Kidney glomerular epithelial cell (primary cell): ENCODE measurements around the gene ENOX2.
"Not testable (repeated sequence)": the region's sequence is repeated elsewhere in the genome, so short reads cannot be mapped to it uniquely, and the experiment has no call there.

Source experiments
- DNase-seq: peaks from one replicate; lab custom pipeline; 2025; lab: John Stamatoyannopoulos, UW

ENOX2 gene

GRCh38 chrX:130826249-130826648 lies 76.8 kb downstream of the ENOX2 start:
- DNase-seq: no peak

GRCh38 chrX:130825525-130825924 lies 77.5 kb downstream of the ENOX2 start:
- DNase-seq: no peak

GRCh38 chrX:130819367-130819766 lies 83.6 kb downstream of the ENOX2 start:
- DNase-seq: not testable (repeated sequence)

GRCh38 chrX:130813932-130814331 lies 89.1 kb downstream of the ENOX2 start:
- not testable (repeated sequence) for DNase-seq

- no peak for DNase-seq
These were observed 92.4 kb downstream of the ENOX2 start for GRCh38 chrX:130810561-130810960.

GRCh38 chrX:130805903-130806302 lies 97.1 kb downstream of the ENOX2 start:
- no peak for DNase-seq

- DNase-seq: no peak
These were observed 99.5 kb downstream of the ENOX2 start for GRCh38 chrX:130803537-130803936.

GRCh38 chrX:130801901-130802300 lies 101.1 kb downstream of the ENOX2 start:
- no peak for DNase-seq

- no peak for DNase-seq
These were observed 103.6 kb downstream of the ENOX2 start for GRCh38 chrX:130799393-130799792.

- DNase-seq: no peak
These were observed 109.0 kb downstream of the ENOX2 start for GRCh38 chrX:130793975-130794374.

GRCh38 chrX:130791870-130792269 lies 111.1 kb downstream of the ENOX2 start:
- not testable (repeated sequence) for DNase-seq

GRCh38 chrX:130789793-130790192 lies 113.2 kb downstream of the ENOX2 start:
- no peak for DNase-seq

GRCh38 chrX:130788786-130789581 lies 114.0 kb downstream of the ENOX2 start:
- no peak for DNase-seq

GRCh38 chrX:130786030-130786429 lies 117.0 kb downstream of the ENOX2 start:
- DNase-seq: no peak

GRCh38 chrX:130778773-130779172 lies 124.2 kb downstream of the ENOX2 start:
- no peak for DNase-seq

GRCh38 chrX:130775849-130776248 lies 127.2 kb downstream of the ENOX2 start:
- no peak for DNase-seq

GRCh38 chrX:130772776-130773143 lies 130.2 kb downstream of the ENOX2 start:
- DNase-seq: no peak

GRCh38 chrX:130772105-130772775 lies 130.8 kb downstream of the ENOX2 start:
- DNase-seq: no peak

- no peak for DNase-seq
These were observed 131.4 kb downstream of the ENOX2 start for GRCh38 chrX:130771648-130772047.

- no peak for DNase-seq
These were observed 131.8 kb downstream of the ENOX2 start for GRCh38 chrX:130771230-130771629.

- peak; percentile 21 for DNase-seq
These were observed 132.4 kb downstream of the ENOX2 start for GRCh38 chrX:130770615-130771014.

- no peak for DNase-seq
These were observed 133.2 kb downstream of the ENOX2 start for GRCh38 chrX:130769835-130770234.

- DNase-seq: no peak
These were observed 144.9 kb downstream of the ENOX2 start for GRCh38 chrX:130758072-130758471.

- DNase-seq: no peak
These were observed 146.8 kb downstream of the ENOX2 start for GRCh38 chrX:130756233-130756632.
